HCT116 (cell line): ENCODE results near the gene CD164.

Source experiments
- FOSL1 ChIP-seq: IDR thresholded peaks from 2 replicates; pipeline ENCODE4 v1.6.1; 2012; ENCODE audit warnings: low read depth
- POLR2A ChIP-seq: IDR thresholded peaks from 2 replicates; pipeline ENCODE4 v1.7.0; 2011; ENCODE audit warnings: borderline replicate concordance; ENCODE audit not compliant: insufficient read depth, insufficient read length; ENCODE audit errors: extremely low read depth
- POLR2AphosphoS5 ChIP-seq: IDR thresholded peaks from 2 replicates; pipeline ENCODE4 v1.6.1; 2011; ENCODE audit warnings: mild to moderate bottlenecking, low read depth, low read length, moderate library complexity
- SP1 ChIP-seq: IDR thresholded peaks from 2 replicates; pipeline ENCODE4 v1.6.1; 2012; ENCODE audit warnings: low read depth
- ZFX ChIP-seq: fragments of 450-650 bp; IDR thresholded peaks from 2 replicates; pipeline ENCODE4 v1.6.1; 2017
- ZNF274 ChIP-seq: fragments of 200-500 bp; sonication (Bioruptor generic); IDR thresholded peaks from 2 replicates; pipeline ENCODE4 v1.6.1; 2014; ENCODE audit warnings: mild to moderate bottlenecking, low read depth, low read length, inconsistent platforms
- TF ChIP-seq, protein P1 (sequence below), 3 experiments: fragments of 200-600 bp in 1 of 3; sonication (generic) in 1 of 3; IDR thresholded peaks in 2 of 3; conservative IDR thresholded peaks in 1 of 3; 2 replicates each; pipeline ENCODE4 v1.5.1; 2012 to 2017; ENCODE audit warnings: low read depth in 2 of 3, low read length in 2 of 3, antibody characterized with exemption in 1 of 3, borderline replicate concordance in 1 of 3, control low read depth in 1 of 3, mild to moderate bottlenecking in 1 of 3, mixed read lengths in 1 of 3, mixed run types in 1 of 3, moderate library complexity in 1 of 3; ENCODE audit not compliant: insufficient read depth in 1 of 3
- TF ChIP-seq, protein P2 (sequence below): IDR thresholded peaks from 2 replicates; pipeline ENCODE4 v1.6.1; 2011; ENCODE audit warnings: mild to moderate bottlenecking, low read length, moderate library complexity; ENCODE audit not compliant: insufficient replicate concordance; ENCODE audit errors: extremely low read depth
- TF ChIP-seq, protein P3 (sequence below): IDR thresholded peaks from 2 replicates; pipeline ENCODE4 v1.6.1; 2012
- TF ChIP-seq, protein P4 (sequence below): IDR thresholded peaks from 2 replicates; pipeline ENCODE4 v1.6.1; 2012
- TF ChIP-seq, protein P5 (sequence below): IDR thresholded peaks from 2 replicates; pipeline ENCODE4 v1.6.1; 2012; ENCODE audit warnings: low read depth

DNA sequence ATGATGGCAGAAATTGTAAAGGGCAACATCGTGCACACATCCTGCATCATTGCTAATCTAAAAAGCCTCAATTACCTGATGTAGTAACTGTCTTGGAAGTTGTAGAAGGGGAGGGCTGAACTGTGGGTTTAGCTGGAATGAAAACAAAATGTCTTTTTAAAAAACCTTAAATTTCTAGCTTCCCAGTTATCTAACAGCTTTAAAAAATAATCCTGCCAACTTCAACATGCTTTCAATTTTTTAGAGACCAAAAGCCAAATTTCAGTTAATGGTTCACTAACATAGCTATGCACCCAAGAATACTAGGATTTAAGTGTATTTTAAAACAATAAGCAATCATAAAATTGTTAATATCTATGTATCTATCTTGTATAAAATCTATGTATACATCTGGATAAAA, 11.9 kb downstream of the CD164 start:
- TF ChIP-seq, protein P1, sequence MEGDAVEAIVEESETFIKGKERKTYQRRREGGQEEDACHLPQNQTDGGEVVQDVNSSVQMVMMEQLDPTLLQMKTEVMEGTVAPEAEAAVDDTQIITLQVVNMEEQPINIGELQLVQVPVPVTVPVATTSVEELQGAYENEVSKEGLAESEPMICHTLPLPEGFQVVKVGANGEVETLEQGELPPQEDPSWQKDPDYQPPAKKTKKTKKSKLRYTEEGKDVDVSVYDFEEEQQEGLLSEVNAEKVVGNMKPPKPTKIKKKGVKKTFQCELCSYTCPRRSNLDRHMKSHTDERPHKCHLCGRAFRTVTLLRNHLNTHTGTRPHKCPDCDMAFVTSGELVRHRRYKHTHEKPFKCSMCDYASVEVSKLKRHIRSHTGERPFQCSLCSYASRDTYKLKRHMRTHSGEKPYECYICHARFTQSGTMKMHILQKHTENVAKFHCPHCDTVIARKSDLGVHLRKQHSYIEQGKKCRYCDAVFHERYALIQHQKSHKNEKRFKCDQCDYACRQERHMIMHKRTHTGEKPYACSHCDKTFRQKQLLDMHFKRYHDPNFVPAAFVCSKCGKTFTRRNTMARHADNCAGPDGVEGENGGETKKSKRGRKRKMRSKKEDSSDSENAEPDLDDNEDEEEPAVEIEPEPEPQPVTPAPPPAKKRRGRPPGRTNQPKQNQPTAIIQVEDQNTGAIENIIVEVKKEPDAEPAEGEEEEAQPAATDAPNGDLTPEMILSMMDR (IDR thresholded peaks at IDR 0.05 in 2 of 3, conservative IDR thresholded peaks at IDR 0.05 in 1 of 3; ENCODE audit: borderline replicate concordance in 1 of 3, insufficient read depth in 1 of 3, low read depth in 2 of 3, low read length in 2 of 3): no peak
- TF ChIP-seq POLR2A (no peak), ZNF274 (no peak), ZFX (no peak), SP1 (no peak), POLR2AphosphoS5 (no peak), FOSL1 (no peak)
- TF ChIP-seq, protein P2, sequence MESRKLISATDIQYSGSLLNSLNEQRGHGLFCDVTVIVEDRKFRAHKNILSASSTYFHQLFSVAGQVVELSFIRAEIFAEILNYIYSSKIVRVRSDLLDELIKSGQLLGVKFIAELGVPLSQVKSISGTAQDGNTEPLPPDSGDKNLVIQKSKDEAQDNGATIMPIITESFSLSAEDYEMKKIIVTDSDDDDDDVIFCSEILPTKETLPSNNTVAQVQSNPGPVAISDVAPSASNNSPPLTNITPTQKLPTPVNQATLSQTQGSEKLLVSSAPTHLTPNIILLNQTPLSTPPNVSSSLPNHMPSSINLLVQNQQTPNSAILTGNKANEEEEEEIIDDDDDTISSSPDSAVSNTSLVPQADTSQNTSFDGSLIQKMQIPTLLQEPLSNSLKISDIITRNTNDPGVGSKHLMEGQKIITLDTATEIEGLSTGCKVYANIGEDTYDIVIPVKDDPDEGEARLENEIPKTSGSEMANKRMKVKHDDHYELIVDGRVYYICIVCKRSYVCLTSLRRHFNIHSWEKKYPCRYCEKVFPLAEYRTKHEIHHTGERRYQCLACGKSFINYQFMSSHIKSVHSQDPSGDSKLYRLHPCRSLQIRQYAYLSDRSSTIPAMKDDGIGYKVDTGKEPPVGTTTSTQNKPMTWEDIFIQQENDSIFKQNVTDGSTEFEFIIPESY: no peak
- TF ChIP-seq, protein P3, sequence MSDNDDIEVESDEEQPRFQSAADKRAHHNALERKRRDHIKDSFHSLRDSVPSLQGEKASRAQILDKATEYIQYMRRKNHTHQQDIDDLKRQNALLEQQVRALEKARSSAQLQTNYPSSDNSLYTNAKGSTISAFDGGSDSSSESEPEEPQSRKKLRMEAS: no peak
- TF ChIP-seq, protein P4, sequence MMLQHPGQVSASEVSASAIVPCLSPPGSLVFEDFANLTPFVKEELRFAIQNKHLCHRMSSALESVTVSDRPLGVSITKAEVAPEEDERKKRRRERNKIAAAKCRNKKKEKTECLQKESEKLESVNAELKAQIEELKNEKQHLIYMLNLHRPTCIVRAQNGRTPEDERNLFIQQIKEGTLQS: no peak
- TF ChIP-seq, protein P5, sequence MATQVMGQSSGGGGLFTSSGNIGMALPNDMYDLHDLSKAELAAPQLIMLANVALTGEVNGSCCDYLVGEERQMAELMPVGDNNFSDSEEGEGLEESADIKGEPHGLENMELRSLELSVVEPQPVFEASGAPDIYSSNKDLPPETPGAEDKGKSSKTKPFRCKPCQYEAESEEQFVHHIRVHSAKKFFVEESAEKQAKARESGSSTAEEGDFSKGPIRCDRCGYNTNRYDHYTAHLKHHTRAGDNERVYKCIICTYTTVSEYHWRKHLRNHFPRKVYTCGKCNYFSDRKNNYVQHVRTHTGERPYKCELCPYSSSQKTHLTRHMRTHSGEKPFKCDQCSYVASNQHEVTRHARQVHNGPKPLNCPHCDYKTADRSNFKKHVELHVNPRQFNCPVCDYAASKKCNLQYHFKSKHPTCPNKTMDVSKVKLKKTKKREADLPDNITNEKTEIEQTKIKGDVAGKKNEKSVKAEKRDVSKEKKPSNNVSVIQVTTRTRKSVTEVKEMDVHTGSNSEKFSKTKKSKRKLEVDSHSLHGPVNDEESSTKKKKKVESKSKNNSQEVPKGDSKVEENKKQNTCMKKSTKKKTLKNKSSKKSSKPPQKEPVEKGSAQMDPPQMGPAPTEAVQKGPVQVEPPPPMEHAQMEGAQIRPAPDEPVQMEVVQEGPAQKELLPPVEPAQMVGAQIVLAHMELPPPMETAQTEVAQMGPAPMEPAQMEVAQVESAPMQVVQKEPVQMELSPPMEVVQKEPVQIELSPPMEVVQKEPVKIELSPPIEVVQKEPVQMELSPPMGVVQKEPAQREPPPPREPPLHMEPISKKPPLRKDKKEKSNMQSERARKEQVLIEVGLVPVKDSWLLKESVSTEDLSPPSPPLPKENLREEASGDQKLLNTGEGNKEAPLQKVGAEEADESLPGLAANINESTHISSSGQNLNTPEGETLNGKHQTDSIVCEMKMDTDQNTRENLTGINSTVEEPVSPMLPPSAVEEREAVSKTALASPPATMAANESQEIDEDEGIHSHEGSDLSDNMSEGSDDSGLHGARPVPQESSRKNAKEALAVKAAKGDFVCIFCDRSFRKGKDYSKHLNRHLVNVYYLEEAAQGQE: no peak
